Upper lobe of left lung (tissue), 4 donors: ENCODE measurements around the gene TBC1D14.

ENCODE experiments used
- CTCF ChIP-seq, 6 experiments: fragments of 450-650 bp in 4 of 6; fragments of 200-600 bp in 2 of 6; sonication (generic) in 2 of 6; IDR thresholded peaks; one replicate each; pipeline ENCODE4 v1.5.1; 2016 to 2019; ENCODE audit warnings: antibody characterized with exemption in 6 of 6
- EP300 ChIP-seq, 4 donors: sonication (generic); formaldehyde crosslinking; IDR thresholded peaks; one replicate each; pipeline ENCODE4 v1.5.1; 2017; ENCODE audit warnings: antibody characterized with exemption in 4 of 4, control low read depth in 2 of 4
- POLR2A ChIP-seq, 4 donors: fragments of 450-650 bp; IDR thresholded peaks; one replicate each; pipeline ENCODE4 v1.5.1; 2016 to 2017; ENCODE audit warnings: antibody characterized with exemption in 4 of 4, mild to moderate bottlenecking in 2 of 4

- TF ChIP-seq EP300 (IDR thresholded peaks at IDR 0.05) = no peak
- no peak for TF ChIP-seq CTCF (IDR thresholded peaks at IDR 0.05)
- TF ChIP-seq POLR2A (IDR thresholded peaks at IDR 0.05) = no peak
Measured at GRCh38 chr4:7009564-7009963, 99.9 kb downstream of the TBC1D14 start.
